Cardiac septum (tissue), 1 donor: Measurements from ENCODE around the gene GSTM1. TPM values are rescaled to one million over a fixed set of nuclear protein-coding genes. Genes with fewer than 3 reads are reported as not detected.
"Not testable (repeated sequence)": the region's sequence is repeated elsewhere in the genome, so short reads cannot be mapped to it uniquely, and the experiment has no call there.

Source experiments
- DNase-seq: peaks from one replicate; pipeline ENCODE4 v3.0.0-alpha.2; 2020; ENCODE audit warnings: low spot score
- intact Hi-C: fragments of 100-400 bp; cut with DNase I; formaldehyde crosslinking; loops from one replicate; pipeline ENCODE4 v1.14.0; 2022
- total RNA-seq: library from RNA; stranded (reverse); fragmentation: NEBNext Ultra II Directional; extraction: Animal tissue kit (Norgen Biotek cat#: 25700); gene quantifications from one replicate; pipeline ENCODE4 v1.2.1, GENCODE V29; 2021
- donor health status: DM: no; HTN: no; CAD: no.

GSTM1 gene
- total RNA-seq, 1 donor from 2014 or later: 44.1 TPM

DNA sequence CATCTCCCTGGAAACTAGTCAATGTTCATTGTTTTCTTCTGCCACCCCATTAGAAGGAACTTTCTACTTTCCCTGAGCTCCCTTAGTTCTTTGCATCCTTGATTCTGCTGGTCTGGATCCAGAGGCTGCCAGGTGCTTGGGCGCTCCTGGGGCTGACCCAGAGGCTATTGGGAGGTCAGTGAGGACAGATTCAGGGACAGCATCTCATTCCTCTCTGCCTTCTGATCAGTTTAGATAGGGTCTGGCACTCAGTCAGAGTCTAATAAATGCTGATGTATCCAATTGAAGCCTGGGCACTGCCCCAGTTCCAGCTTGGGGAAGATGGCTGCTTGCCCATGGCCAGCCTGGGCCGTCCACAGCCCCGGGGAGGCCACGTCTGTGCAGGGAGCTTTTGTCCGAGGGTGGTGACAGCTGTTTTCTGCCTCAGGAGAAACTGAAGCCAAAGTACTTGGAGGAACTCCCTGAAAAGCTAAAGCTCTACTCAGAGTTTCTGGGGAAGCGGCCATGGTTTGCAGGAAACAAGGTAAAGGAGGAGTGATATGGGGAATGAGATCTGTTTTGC lies 2.3 kb downstream of the GSTM1 start:
- intact Hi-C loops: loop anchor here (5.0 kb wide), 1 partner anchor 48 kb away; no protein-coding TSS in a partner anchor
- DNase-seq: no peak

DNA sequence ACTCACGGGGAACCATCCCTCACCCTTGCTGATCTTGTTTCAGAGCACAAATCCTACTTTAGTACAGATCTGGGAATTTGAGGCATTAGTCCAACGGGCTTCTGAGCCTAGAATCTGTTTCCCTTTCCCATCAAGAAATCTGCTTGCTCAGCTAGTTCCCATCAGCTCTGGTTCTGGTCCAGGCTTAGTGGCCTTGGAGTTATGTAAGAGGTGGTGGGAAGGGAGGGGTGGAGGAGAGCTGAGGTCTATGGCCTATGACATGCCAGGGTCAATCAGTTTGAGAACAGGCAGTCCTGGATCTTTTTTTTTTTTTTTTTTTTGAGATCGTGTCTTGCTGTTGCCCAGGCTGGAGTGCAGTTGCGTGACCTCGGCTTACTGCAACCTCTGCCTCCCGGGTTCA lies 4.1 kb downstream of the GSTM1 start:
- intact Hi-C loops: no loop called here
- no peak for DNase-seq

- DNase-seq, intact Hi-C loops: not testable (repeated sequence)
Observed at GRCh38 chr1:109694400-109694799, 6.8 kb downstream of the GSTM1 start.

DNA sequence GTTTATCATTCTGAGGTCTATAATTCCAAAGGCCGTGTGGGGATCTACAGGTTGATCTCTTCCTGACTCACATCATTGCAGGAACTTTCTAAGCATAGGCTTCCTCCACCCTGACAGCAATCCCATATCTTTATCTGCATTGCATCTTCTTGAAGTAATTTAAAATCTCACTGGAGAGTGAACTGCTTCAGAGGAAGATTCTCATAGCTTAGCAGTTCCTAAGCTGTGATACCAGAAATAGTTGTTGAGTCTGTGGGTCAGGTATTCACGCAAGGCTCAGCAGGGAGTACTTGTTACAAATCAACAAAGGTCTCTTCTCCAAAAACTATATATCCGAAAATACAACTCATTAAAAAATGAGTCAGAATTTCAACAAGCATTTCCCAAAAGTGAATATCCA lies 7.5 kb downstream of the GSTM1 start:
- intact Hi-C loops, DNase-seq: not testable (repeated sequence)

- intact Hi-C loops: no loop called here
- DNase-seq: no peak
Observed at GRCh38 chr1:109697066-109697465, 9.4 kb downstream of the GSTM1 start.

- intact Hi-C loops: not testable (repeated sequence)
Observed at GRCh38 chr1:109697861-109698260, 10.2 kb downstream of the GSTM1 start.

DNA sequence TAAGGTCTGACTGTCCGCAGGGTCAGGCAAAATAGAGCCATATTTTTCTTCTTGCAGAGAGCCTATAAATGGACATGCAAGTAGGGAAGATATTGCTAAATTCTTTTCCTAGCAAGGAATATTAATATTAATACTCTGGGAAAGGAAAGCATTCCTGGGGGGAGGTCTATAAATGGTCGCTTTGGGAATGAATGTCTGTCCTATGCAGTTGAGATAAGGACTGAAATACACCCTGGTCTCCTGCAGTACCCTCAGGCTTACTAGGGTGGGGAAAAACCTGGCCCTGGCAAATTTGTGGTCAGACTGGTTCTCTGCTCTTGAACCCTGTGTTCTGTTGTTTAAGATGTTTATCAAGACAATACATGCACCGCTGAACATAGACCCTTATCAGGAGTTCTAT lies 15.3 kb downstream of the GSTM1 start:
- intact Hi-C loops: not testable (repeated sequence)

More at GRCh38 chr1:109697861-109698260, 10.2 kb downstream of the GSTM1 start:
- DNase-seq: not testable (repeated sequence)

DNA sequence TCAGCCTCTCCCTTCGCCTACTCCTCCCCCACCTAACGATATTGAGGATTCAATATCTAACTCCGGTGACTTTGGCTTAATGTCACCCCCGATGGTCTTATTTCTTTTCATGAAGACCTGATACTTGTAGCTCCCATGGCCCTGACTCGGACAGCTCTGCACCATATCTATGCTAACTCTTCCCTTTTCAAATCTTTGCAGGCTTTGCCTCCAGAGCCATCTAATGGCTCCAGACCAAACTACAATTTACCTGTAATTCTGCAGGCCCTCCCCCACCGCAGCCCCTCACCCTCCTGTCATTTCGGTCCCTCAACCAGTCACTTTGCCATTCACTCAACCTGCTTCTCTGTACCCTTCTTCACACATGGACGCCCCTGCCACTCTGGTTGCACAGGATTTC lies 16.6 kb downstream of the GSTM1 start:
- intact Hi-C loops: no loop called here

More for the DNA sequence above, 15.3 kb downstream of the GSTM1 start:
- DNase-seq: not testable (repeated sequence)

GRCh38 chr1:109705411-109705810 lies 17.8 kb downstream of the GSTM1 start:
- intact Hi-C loops: no loop called here
- DNase-seq: no peak

More for the DNA sequence above, 16.6 kb downstream of the GSTM1 start:
- DNase-seq: no peak

- DNase-seq, intact Hi-C loops: not testable (repeated sequence)
Observed at GRCh38 chr1:109708949-109709348, 21.3 kb downstream of the GSTM1 start.

DNA sequence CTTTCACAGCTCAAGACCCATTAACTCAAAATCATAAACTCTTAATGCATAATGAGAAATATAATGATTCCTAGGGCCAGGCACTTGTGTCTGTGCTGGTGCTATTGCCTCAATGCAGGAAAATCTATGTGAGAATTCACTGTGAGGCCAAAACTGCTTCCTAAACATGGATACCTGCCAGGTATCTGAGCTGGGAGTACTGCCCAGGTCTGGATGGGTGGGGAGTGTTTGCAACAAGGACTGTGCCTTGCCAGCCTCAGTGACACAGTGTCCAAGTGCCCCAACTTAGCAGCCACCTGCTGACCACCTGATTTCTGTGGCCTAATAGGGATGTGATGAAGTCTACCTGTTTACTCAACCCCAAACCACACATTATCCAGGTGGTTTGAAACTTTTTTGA lies 22.2 kb downstream of the GSTM1 start:
- intact Hi-C loops, DNase-seq: not testable (repeated sequence)

- DNase-seq, intact Hi-C loops: not testable (repeated sequence)
Observed at GRCh38 chr1:109711593-109712320, 24.1 kb downstream of the GSTM1 start, which contains the start of gene GSTM5. Gene GSTM5 (plus strand): TSS chr1:109712251. CDS start chr1:109712313, 62 bp downstream.

DNA sequence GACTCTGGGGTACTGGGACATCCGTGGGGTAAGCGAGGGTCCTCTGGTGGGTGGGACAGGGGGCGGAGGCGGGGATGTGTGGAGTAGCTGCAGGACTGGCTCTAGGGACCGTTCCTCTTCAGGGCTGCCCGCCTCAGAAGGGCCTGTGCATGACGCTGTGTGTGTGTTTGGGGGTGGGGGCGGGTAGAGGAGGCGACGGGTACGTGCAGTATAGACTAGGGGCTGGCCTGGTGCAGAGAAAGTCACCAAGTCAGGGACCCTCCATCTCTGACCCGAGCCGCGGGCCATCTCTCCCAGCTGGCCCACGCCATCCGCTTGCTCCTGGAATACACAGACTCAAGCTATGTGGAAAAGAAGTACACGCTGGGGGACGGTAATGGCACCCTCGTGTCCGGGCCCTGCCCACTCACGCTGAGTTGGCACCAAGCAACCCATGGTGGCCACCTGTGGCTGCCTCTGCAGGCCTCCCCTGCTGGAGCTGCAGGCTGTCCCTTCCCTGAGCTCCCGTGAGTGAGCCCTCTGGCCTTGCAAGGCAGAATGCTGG lies 24.8 kb downstream of the GSTM1 start:
- DNase-seq: no peak
- intact Hi-C loops: no loop called here

- no peak for DNase-seq
- intact Hi-C loops: no loop called here
Observed at GRCh38 chr1:109713636-109714035, 26.0 kb downstream of the GSTM1 start.

DNA sequence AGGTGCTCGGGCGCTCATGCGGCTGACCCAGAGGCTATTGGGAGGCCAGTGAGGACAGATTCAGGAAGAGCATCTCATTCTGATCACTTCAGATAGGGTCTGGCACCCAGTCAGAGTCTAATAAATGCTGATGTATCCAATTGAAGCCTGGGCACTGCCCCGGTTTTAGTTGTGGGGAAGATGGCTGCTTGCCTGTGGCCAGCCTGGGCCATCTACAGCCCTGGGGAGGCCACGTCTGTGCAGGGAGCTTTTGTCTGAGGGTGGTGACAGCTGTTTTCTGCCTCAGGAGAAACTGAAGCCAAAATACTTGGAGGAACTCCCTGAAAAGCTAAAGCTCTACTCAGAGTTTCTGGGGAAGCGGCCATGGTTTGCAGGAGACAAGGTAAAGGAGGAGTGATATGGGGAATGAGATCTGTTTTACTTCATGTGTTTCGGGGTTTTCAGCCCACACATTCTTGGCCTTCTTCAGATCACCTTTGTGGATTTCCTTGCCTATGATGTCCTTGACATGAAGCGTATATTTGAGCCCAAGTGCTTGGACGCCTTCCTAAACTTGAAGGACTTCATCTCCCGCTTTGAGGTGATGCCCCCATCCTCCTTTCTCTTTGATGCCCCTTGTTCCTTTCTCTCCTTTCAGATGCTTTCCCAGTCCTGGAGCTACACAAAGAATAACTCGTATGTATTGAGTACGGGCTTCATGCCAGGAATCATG lies 27.2 kb downstream of the GSTM1 start:
- intact Hi-C loops: no loop called here
- no peak for DNase-seq

GRCh38 chr1:109716121-109716520 lies 28.5 kb downstream of the GSTM1 start:
- intact Hi-C loops: loop anchor here (2.0 kb wide), 1 partner anchor 57 kb away; no protein-coding TSS in a partner anchor
- no peak for DNase-seq

DNA sequence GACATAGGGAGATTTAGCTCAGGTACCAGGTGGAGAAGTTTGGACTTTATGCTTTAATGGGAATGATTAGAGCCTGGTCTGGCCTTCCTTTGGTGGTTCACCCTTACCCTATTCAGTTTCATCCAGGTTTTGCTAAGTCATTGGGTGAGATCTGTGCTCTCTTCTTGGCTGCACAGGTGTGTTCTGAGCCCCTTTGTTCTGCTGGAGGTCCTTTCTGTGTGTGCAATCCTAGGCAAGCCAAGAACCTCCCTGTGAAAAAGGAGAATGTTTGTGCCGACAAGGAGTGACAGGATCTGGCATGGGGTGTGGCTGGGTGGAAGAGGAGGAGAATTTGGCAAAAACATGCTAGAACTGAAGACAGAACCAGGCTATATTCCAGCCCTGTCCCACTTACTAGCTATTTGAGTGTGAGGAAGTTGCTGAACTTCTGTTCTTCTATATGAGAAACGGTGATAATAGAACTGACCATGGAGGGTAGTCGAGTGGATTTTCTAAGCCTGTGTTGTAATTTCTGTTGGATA lies 29.0 kb downstream of the GSTM1 start:
- intact Hi-C loops: loop anchor here (2.0 kb wide), 1 partner anchor 56 kb away; no protein-coding TSS in a partner anchor
- DNase-seq: no peak

DNA sequence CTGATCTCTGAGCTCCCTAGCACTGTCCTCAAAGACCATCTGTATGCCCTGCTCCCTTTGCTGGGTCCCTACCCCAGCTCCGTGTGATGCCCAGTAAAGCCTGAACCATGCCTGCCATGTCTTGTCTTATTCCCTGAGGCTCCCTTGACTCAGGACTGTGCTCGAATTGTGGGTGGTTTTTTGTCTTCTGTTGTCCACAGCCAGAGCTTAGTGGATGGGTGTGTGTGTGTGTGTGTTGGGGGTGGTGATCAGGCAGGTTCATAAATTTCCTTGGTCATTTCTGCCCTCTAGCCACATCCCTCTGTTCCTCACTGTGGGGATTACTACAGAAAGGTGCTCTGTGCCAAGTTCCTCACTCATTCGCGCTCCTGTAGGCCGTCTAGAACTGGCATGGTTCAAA lies 30.1 kb downstream of the GSTM1 start:
- intact Hi-C loops: loop anchor here (2.0 kb wide), 1 partner anchor 55 kb away; no protein-coding TSS in a partner anchor
- DNase-seq: no peak

DNA sequence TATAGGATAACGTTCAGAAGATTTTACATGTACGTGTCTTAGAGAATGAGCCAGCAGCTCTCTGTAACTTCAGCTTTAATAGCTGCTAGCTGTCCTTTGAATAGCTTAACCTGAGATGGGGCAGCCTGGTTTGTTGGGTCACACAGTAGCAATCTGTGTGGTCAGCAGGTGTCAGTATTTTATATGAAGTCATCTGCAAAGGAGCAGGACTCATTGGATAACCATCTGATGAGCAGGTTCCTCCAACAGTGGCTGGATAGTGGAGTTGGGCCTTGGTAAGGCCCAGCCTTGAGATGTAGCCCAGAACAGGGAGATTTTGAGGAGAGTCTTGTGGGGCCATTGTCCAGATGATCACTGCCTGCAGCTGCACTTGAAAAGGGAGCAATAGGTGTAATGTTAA lies 30.9 kb downstream of the GSTM1 start:
- intact Hi-C loops: no loop called here
- DNase-seq: no peak
